T-helper 2 cell (primary cell): ENCODE results near the gene ADARB1.

Experiments
- DNase-seq, 5 experiments: peaks; one replicate each; pipeline versions ENCODE4 v3.0.0 to v3.0.0-alpha.2; 2012 to 2022

The ADARB1 gene

GRCh38 chr21:45039317-45040156, 34.8 kb upstream of the ADARB1 start:
- DNase-seq = no peak

- no peak for DNase-seq
These were observed 34.1 kb upstream of the ADARB1 start for GRCh38 chr21:45040157-45040711.

GRCh38 chr21:45040739-45041138, 33.6 kb upstream of the ADARB1 start:
- DNase-seq = no peak

GRCh38 chr21:45041351-45041805, 33.0 kb upstream of the ADARB1 start:
- no peak for DNase-seq

GRCh38 chr21:45041984-45042663, 32.3 kb upstream of the ADARB1 start:
- no peak for DNase-seq

- no peak for DNase-seq
These were observed 31.7 kb upstream of the ADARB1 start for GRCh38 chr21:45042664-45043161.

- DNase-seq = no peak
These were observed 30.8 kb upstream of the ADARB1 start for GRCh38 chr21:45043541-45044020.

GRCh38 chr21:45045481-45045880, 28.9 kb upstream of the ADARB1 start:
- no peak for DNase-seq

- DNase-seq = no peak
These were observed 27.1 kb upstream of the ADARB1 start for GRCh38 chr21:45047257-45047656.

- no peak for DNase-seq
These were observed 26.2 kb upstream of the ADARB1 start for GRCh38 chr21:45048026-45048698.

- no peak for DNase-seq
These were observed 25.4 kb upstream of the ADARB1 start for GRCh38 chr21:45048968-45049367.

- DNase-seq = no peak
These were observed 24.6 kb upstream of the ADARB1 start for GRCh38 chr21:45049714-45050344.

- no peak for DNase-seq
These were observed 24.0 kb upstream of the ADARB1 start for GRCh38 chr21:45050345-45050796.

- no peak for DNase-seq
These were observed 23.4 kb upstream of the ADARB1 start for GRCh38 chr21:45050797-45051489.

- DNase-seq = no peak
These were observed 22.6 kb upstream of the ADARB1 start for GRCh38 chr21:45051580-45052434.

GRCh38 chr21:45052960-45053359, 21.4 kb upstream of the ADARB1 start:
- DNase-seq = no peak

- no peak for DNase-seq
These were observed 20.7 kb upstream of the ADARB1 start for GRCh38 chr21:45053561-45054226.

- no peak for DNase-seq
These were observed 20.0 kb upstream of the ADARB1 start for GRCh38 chr21:45054227-45054926.

- DNase-seq = no peak
These were observed 19.3 kb upstream of the ADARB1 start for GRCh38 chr21:45054927-45055612.
